Lung (tissue), 12 donors: ENCODE measurements around the gene CDK8. TPM values are rescaled to one million over a fixed set of nuclear protein-coding genes. Genes with fewer than 3 reads are reported as not detected.

Experiments used
- ATAC-seq: fragments of 200-7000 bp; cut with Tn5 transposase; one replicate; pipeline ENCODE4 v1.9.1; 2020; ENCODE audit warnings: moderate number of reproducible peaks; ENCODE audit not compliant: insufficient read depth, low FRiP score
- DNase-seq, 3 donors: peaks; one replicate each; pipeline ENCODE4 v3.0.0-alpha.2; 2013 to 2017
- H3K27ac ChIP-seq, 2 donors: one replicate each; pipeline ENCODE4 v1.5.1; 2013; ENCODE audit warnings: mild to moderate bottlenecking in 2 of 2, moderate library complexity in 2 of 2, control low read depth in 1 of 2, inconsistent platforms in 1 of 2, low read depth in 1 of 2, low read length in 1 of 2
- H3K27me3 ChIP-seq, 3 donors: one replicate each; pipeline ENCODE4 v1.5.1; 2013; ENCODE audit warnings: low read length in 2 of 3; ENCODE audit not compliant: control insufficient read depth in 3 of 3, insufficient read depth in 3 of 3
- H3K36me3 ChIP-seq, 4 donors: one replicate each; pipeline ENCODE4 v1.5.1; 2013; ENCODE audit warnings: low read length in 4 of 4, mild to moderate bottlenecking in 1 of 4, moderate library complexity in 1 of 4; ENCODE audit not compliant: control insufficient read depth in 4 of 4, insufficient read depth in 4 of 4
- H3K4me1 ChIP-seq, 5 donors: one replicate each; pipeline ENCODE4 v1.5.1; 2013; ENCODE audit warnings: low read length in 5 of 5, mild to moderate bottlenecking in 2 of 5, moderate library complexity in 1 of 5; ENCODE audit not compliant: control insufficient read depth in 5 of 5, insufficient read depth in 5 of 5
- H3K4me3 ChIP-seq: one replicate; pipeline ENCODE4 v1.5.1; 2013; ENCODE audit warnings: mild to moderate bottlenecking, control low read depth, moderate library complexity
- H3K9ac ChIP-seq, 2 donors: one replicate each; pipeline ENCODE4 v1.5.1; 2013; ENCODE audit warnings: low read length in 2 of 2, control low read depth in 1 of 2; ENCODE audit not compliant: insufficient read depth in 1 of 2
- H3K9me3 ChIP-seq, 4 donors: one replicate each; pipeline ENCODE4 v1.5.1; 2013; ENCODE audit warnings: low read length in 3 of 4, mild to moderate bottlenecking in 1 of 4, moderate library complexity in 1 of 4; ENCODE audit not compliant: control insufficient read depth in 4 of 4, insufficient read depth in 3 of 4
- WGBS, 2 donors: extraction: QIAGEN DNeasy Blood & Tissue Kit; methylation state at CpG; one replicate each; pipeline ENCODE4 v1.1.7; 2013; 5-methylcytosine and 5-hydroxymethylcytosine counted together
- polyA plus RNA-seq, 2 donors: library from polyadenylated mRNA; stranded (reverse); fragments of 200-250 nt; gene quantifications; one replicate each; pipeline ENCODE4 v1.2.1, GENCODE V29; 2013
- total RNA-seq, 2 donors: library from RNA; depleted of rRNA in 1 of 2; stranded (reverse); fragments of >200 nt in 1 of 2; gene quantifications; one replicate each; pipeline ENCODE4 v1.2.1, GENCODE V29; 2014 to 2021
- TF ChIP-seq, protein P1 (sequence below): IDR thresholded peaks from 2 replicates; pipeline ENCODE4 v1.5.1; 2012; ENCODE audit warnings: mild to moderate bottlenecking; ENCODE audit errors: control extremely low read depth, extremely low read depth
- donor health status: control.
- donor health status: control.
- donor health status: Bipolar disorder and iron deficiency.
- donor health status: healthy.
- donor health status: DM: yes; HTN: yes; CAD: no.

The CDK8 gene
- total and polyA plus RNA-seq, 4 donors: 7.1 to 12.7 (median 9.6) TPM

DNA sequence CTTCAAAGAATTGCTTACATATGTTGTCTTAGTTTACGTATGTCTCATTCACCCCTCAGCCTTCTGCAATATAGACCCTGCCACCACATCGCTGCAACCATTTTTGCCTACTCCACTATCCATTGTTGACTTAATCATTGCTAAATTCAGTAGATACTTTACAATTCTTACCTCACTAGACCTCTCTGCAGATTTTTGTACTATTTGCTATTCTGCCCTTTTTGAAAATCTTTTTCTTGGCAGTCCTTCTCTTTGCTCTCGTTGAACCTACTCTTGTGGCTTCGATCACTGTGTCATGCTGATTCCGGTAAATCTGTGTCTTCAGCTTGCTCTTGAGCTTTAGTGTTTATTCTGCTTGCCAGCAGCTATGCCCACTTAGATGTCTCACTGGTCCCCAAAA lies 81.2 kb downstream of the CDK8 start:
- TF ChIP-seq, protein P1, sequence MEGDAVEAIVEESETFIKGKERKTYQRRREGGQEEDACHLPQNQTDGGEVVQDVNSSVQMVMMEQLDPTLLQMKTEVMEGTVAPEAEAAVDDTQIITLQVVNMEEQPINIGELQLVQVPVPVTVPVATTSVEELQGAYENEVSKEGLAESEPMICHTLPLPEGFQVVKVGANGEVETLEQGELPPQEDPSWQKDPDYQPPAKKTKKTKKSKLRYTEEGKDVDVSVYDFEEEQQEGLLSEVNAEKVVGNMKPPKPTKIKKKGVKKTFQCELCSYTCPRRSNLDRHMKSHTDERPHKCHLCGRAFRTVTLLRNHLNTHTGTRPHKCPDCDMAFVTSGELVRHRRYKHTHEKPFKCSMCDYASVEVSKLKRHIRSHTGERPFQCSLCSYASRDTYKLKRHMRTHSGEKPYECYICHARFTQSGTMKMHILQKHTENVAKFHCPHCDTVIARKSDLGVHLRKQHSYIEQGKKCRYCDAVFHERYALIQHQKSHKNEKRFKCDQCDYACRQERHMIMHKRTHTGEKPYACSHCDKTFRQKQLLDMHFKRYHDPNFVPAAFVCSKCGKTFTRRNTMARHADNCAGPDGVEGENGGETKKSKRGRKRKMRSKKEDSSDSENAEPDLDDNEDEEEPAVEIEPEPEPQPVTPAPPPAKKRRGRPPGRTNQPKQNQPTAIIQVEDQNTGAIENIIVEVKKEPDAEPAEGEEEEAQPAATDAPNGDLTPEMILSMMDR: no peak
- H3K36me3 ChIP-seq: no peaks in the 10 kb centered on the region
- ATAC-seq (no peak), DNase-seq (no peak)
- peaks cover 0 to 3% (median 0%) of the 10 kb centered on the region in 5 donors for H3K4me1 ChIP-seq
- H3K27me3 ChIP-seq: no peaks in the 10 kb centered on the region
- H3K4me3 ChIP-seq: no peak overlapping the region
- H3K9me3 ChIP-seq: no peaks in the 10 kb centered on the region
- no peak overlapping the region for H3K9ac ChIP-seq
- H3K27ac ChIP-seq: no peak overlapping the region
- WGBS, 2 donors: 77 to 88% methylated on average over 5 of the region's 5 CpGs

GRCh38 chr13:26340807-26341206 lies 86.9 kb downstream of the CDK8 start:
- no peak for DNase-seq
- H3K27me3 ChIP-seq: no peaks in the 10 kb centered on the region
- no peaks in the 10 kb centered on the region for H3K9me3 ChIP-seq
- H3K4me3 ChIP-seq: no peak overlapping the region
- no peak overlapping the region for H3K9ac ChIP-seq
- peaks cover 0 to 8% (median 5%) of the 10 kb centered on the region in 5 donors for H3K4me1 ChIP-seq
- TF ChIP-seq, protein P1: no peak
- H3K27ac ChIP-seq: no peak overlapping the region
- no peak for ATAC-seq
- peaks cover 0 to 2% (median under 1%) of the 10 kb centered on the region in 4 donors for H3K36me3 ChIP-seq
- WGBS, 2 donors: 93 to 96% methylated on average over 2 of the region's 2 CpGs

DNA sequence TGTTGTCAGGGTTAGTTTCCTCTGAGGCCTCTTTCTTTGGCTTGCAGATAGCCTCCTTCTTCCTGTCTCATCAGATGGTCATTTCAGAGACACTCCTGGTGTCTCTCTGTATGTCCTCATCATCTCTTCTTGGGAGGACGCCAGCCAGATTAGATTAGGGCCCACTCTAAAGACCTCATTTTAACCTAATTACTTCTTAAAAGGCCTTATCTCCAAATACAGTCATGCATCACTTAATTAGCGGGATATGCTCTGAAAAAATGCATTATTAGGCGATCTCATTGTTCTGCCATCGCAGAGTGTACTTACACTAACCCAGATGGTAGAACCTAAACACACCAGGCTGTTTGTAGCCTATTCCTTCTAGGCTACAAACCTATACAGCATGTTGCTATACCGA lies 89.0 kb downstream of the CDK8 start:
- H3K4me1 ChIP-seq: peaks cover 0 to 9% (median 8%) of the 10 kb centered on the region in 5 donors
- no peaks in the 10 kb centered on the region for H3K27me3 ChIP-seq
- 86 to 95% methylated on average over 5 of the region's 5 CpGs for WGBS, 2 donors
- H3K4me3 ChIP-seq: no peak overlapping the region
- no peaks in the 10 kb centered on the region for H3K9me3 ChIP-seq
- peaks cover 0 to 2% (median under 1%) of the 10 kb centered on the region in 4 donors for H3K36me3 ChIP-seq
- TF ChIP-seq, protein P1: no peak
- ATAC-seq (no peak), DNase-seq (peak; percentile 82 to 95 (median 93))
- no peak overlapping the region for H3K27ac ChIP-seq
- H3K9ac ChIP-seq: no peak overlapping the region

GRCh38 chr13:26343816-26344215 lies 89.9 kb downstream of the CDK8 start:
- peaks cover 0 to 9% (median 8%) of the 10 kb centered on the region in 5 donors for H3K4me1 ChIP-seq
- no peak overlapping the region for H3K9ac ChIP-seq
- no peaks in the 10 kb centered on the region for H3K9me3 ChIP-seq
- TF ChIP-seq, protein P1: no peak
- no peak for ATAC-seq
- no peak overlapping the region for H3K27ac ChIP-seq
- no peaks in the 10 kb centered on the region for H3K27me3 ChIP-seq
- no peak overlapping the region for H3K4me3 ChIP-seq
- H3K36me3 ChIP-seq: peaks cover 0 to 2% (median under 1%) of the 10 kb centered on the region in 4 donors
- no peak for DNase-seq
